ENCODE results near the gene TMEM94. TPM values are rescaled to one million over a fixed set of nuclear protein-coding genes. Genes with fewer than 3 reads are reported as not detected.

Gene TMEM94
- total and polyA plus RNA-seq, 2 of the 13 experiments (the other 11 are each of a cell fraction or from before 2014, with no cell fraction given), result 32.6 to 134 TPM

GRCh38 chr17:75430159-75430974 lies 26.1 kb upstream of the TMEM94 start (continued):
- no peak for TF ChIP-seq MYNN (CRISPR knock-in tag; IDR thresholded peaks at IDR 0.05; ENCODE audit: low read depth)
- no peak for TF ChIP-seq IRF1 (CRISPR knock-in tag; IDR thresholded peaks at IDR 0.05; ENCODE audit: low read depth)
- TF ChIP-seq ZNF3 (CRISPR knock-in tag; IDR thresholded peaks at IDR 0.05), result no peak
- TF ChIP-seq SMARCE1 (IDR thresholded peaks at IDR 0.05; ENCODE audit: borderline replicate concordance), result 0 out of 2 replicates have a peak, but pooled peaks have one; percentile 56
- TF ChIP-seq CTCF (CRISPR knock-in tag; IDR thresholded peaks at IDR 0.05), result peak; percentile 30; the same call in 1 of the 2 replicates
- TF ChIP-seq CEBPG (CRISPR knock-in tag; IDR thresholded peaks at IDR 0.05), result peak; percentile 29; the same call in 1 of the 2 replicates
- TF ChIP-seq ZBTB20 (CRISPR knock-in tag; IDR thresholded peaks at IDR 0.05; ENCODE audit: borderline replicate concordance, low read depth), result peak; percentile 63; the same call in 1 of the 2 replicates
- peak; percentile 44 to 48; a peak in 2 of 4 replicates for TF ChIP-seq HMGXB4 (CRISPR knock-in tag; IDR thresholded peaks at IDR 0.05; ENCODE audit: borderline replicate concordance in 1 of 2, low read depth in 1 of 2)
- TF ChIP-seq, protein P1, sequence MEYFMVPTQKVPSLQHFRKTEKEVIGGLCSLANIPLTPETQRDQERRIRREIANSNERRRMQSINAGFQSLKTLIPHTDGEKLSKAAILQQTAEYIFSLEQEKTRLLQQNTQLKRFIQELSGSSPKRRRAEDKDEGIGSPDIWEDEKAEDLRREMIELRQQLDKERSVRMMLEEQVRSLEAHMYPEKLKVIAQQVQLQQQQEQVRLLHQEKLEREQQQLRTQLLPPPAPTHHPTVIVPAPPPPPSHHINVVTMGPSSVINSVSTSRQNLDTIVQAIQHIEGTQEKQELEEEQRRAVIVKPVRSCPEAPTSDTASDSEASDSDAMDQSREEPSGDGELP (IDR thresholded peaks at IDR 0.05; ENCODE audit: borderline replicate concordance, low read depth), result peak; percentile 71; the same call in 1 of the 2 replicates
- TF ChIP-seq SMYD3 (CRISPR knock-in tag; IDR thresholded peaks at IDR 0.05), result peak; percentile 78
- 0 out of 2 replicates have a peak, but pooled peaks have one; percentile 44 for TF ChIP-seq ZNF350 (CRISPR knock-in tag; IDR thresholded peaks at IDR 0.05; ENCODE audit: borderline replicate concordance, low read depth)
- TF ChIP-seq, protein P2, sequence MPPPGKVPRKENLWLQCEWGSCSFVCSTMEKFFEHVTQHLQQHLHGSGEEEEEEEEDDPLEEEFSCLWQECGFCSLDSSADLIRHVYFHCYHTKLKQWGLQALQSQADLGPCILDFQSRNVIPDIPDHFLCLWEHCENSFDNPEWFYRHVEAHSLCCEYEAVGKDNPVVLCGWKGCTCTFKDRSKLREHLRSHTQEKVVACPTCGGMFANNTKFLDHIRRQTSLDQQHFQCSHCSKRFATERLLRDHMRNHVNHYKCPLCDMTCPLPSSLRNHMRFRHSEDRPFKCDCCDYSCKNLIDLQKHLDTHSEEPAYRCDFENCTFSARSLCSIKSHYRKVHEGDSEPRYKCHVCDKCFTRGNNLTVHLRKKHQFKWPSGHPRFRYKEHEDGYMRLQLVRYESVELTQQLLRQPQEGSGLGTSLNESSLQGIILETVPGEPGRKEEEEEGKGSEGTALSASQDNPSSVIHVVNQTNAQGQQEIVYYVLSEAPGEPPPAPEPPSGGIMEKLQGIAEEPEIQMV (CRISPR knock-in tag; IDR thresholded peaks at IDR 0.05; ENCODE audit: low read depth), result no peak
- no peak for TF ChIP-seq TCF12 (IDR thresholded peaks at IDR 0.05)
- TF ChIP-seq TCF12 (CRISPR knock-in tag; IDR thresholded peaks at IDR 0.05), result no peak
- peak; percentile 70 for TF ChIP-seq IRF2 (CRISPR knock-in tag; IDR thresholded peaks at IDR 0.05)
- 0 out of 2 replicates have a peak, but pooled peaks have one; percentile 53 for TF ChIP-seq GFI1 (CRISPR knock-in tag; IDR thresholded peaks at IDR 0.05; ENCODE audit: borderline replicate concordance)
- peak; percentile 61; the same call in 1 of the 2 replicates for TF ChIP-seq ZGPAT (CRISPR knock-in tag; IDR thresholded peaks at IDR 0.05)
- TF ChIP-seq, protein P3, sequence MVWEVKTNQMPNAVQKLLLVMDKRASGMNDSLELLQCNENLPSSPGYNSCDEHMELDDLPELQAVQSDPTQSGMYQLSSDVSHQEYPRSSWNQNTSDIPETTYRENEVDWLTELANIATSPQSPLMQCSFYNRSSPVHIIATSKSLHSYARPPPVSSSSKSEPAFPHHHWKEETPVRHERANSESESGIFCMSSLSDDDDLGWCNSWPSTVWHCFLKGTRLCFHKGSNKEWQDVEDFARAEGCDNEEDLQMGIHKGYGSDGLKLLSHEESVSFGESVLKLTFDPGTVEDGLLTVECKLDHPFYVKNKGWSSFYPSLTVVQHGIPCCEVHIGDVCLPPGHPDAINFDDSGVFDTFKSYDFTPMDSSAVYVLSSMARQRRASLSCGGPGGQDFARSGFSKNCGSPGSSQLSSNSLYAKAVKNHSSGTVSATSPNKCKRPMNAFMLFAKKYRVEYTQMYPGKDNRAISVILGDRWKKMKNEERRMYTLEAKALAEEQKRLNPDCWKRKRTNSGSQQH (CRISPR knock-in tag; IDR thresholded peaks at IDR 0.05; ENCODE audit: low read depth), result no peak

Data from HepG2 (cell line).